Endodermal cell (in vitro differentiated cells): ENCODE data around the gene BST1. TPM values are rescaled to one million over a fixed set of nuclear protein-coding genes. Genes with fewer than 3 reads are reported as not detected.

Experiments used
- DNase-seq: peaks from one replicate; pipeline ENCODE4 v3.0.0-alpha.2; 2017
- H3K27ac ChIP-seq: 2 replicates; pipeline ENCODE4 v1.5.1; 2013; ENCODE audit warnings: mild to moderate bottlenecking, low read depth, low read length, moderate library complexity
- H3K27me3 ChIP-seq: 2 replicates; pipeline ENCODE4 v1.6.1; 2013; ENCODE audit warnings: mild to moderate bottlenecking, low read length, moderate library complexity; ENCODE audit not compliant: insufficient read depth, control insufficient read depth, poor library complexity, severe bottlenecking
- H3K36me3 ChIP-seq: 2 replicates; pipeline ENCODE4 v1.7.0; 2013; ENCODE audit warnings: mild to moderate bottlenecking, low read length, moderate library complexity; ENCODE audit not compliant: control insufficient read depth, insufficient read depth
- H3K4me1 ChIP-seq: one replicate; pipeline ENCODE4 v1.7.0; 2013; ENCODE audit warnings: low read length; ENCODE audit not compliant: control insufficient read depth, insufficient read depth
- H3K4me3 ChIP-seq: 2 replicates; pipeline ENCODE4 v1.5.1; 2013; ENCODE audit warnings: mild to moderate bottlenecking, low read length, moderate library complexity
- H3K9ac ChIP-seq: 2 replicates; pipeline ENCODE4 v1.6.1; 2013; ENCODE audit warnings: mild to moderate bottlenecking, low read length, moderate library complexity; ENCODE audit not compliant: poor library complexity, severe bottlenecking; ENCODE audit errors: extremely low read depth
- H3K9me3 ChIP-seq: 2 replicates; pipeline ENCODE4 v1.6.1; 2013; ENCODE audit warnings: mild to moderate bottlenecking, low read length, moderate library complexity; ENCODE audit not compliant: control insufficient read depth
- H3K27ac Mint-ChIP-seq: 2 replicates; pipeline ENCODE4 v1.8.0; 2020; ENCODE audit warnings: mixed read lengths
- H3K27me3 Mint-ChIP-seq: 2 replicates; pipeline ENCODE4 v1.8.0; 2021; ENCODE audit warnings: mild to moderate bottlenecking, mixed read lengths; ENCODE audit not compliant: insufficient read depth
- H3K36me3 Mint-ChIP-seq: 2 replicates; pipeline ENCODE4 v1.8.0; 2020; ENCODE audit warnings: low read depth, mixed read lengths
- H3K4me1 Mint-ChIP-seq: 2 replicates; pipeline ENCODE4 v1.8.0; 2020; ENCODE audit warnings: mixed read lengths
- H3K4me3 Mint-ChIP-seq: 2 replicates; pipeline ENCODE4 v1.8.0; 2020; ENCODE audit warnings: mild to moderate bottlenecking, moderate library complexity, mixed read lengths
- H3K9me3 Mint-ChIP-seq: 2 replicates; pipeline ENCODE4 v1.8.0; 2020; ENCODE audit warnings: mild to moderate bottlenecking, mixed read lengths
- WGBS, 2 experiments: methylation state at CpG; one replicate each; pipeline versions ENCODE4 v1.1.5 to v1.1.7; 2013; ENCODE audit warnings: missing lambda C conversion rate in 2 of 2, mixed read lengths in 1 of 2; ENCODE audit not compliant: insufficient coverage in 1 of 2, insufficient read length in 1 of 2; 5-methylcytosine and 5-hydroxymethylcytosine counted together
- total RNA-seq, 2 donors: library from RNA; stranded (reverse); fragmentation: NEBNext Ultra II Directional in 1 of 2; extraction: Animal tissue kit (Norgen Biotek cat#: 25700) in 1 of 2; gene quantifications; 2 replicates in 1 of 2; 3 replicates in 1 of 2; pipeline ENCODE4 v1.2.1, GENCODE V29; 2021
- TF ChIP-seq, protein P1 (sequence below): fragments of 200-600 bp; sonication (generic); conservative IDR thresholded peaks from 2 replicates; pipeline ENCODE4 v1.5.0; 2021; ENCODE audit warnings: antibody characterized with exemption, mild to moderate bottlenecking

BST1 gene
- total RNA-seq, 2 donors from 2014 or later: 0.44 to 0.53 TPM

DNA sequence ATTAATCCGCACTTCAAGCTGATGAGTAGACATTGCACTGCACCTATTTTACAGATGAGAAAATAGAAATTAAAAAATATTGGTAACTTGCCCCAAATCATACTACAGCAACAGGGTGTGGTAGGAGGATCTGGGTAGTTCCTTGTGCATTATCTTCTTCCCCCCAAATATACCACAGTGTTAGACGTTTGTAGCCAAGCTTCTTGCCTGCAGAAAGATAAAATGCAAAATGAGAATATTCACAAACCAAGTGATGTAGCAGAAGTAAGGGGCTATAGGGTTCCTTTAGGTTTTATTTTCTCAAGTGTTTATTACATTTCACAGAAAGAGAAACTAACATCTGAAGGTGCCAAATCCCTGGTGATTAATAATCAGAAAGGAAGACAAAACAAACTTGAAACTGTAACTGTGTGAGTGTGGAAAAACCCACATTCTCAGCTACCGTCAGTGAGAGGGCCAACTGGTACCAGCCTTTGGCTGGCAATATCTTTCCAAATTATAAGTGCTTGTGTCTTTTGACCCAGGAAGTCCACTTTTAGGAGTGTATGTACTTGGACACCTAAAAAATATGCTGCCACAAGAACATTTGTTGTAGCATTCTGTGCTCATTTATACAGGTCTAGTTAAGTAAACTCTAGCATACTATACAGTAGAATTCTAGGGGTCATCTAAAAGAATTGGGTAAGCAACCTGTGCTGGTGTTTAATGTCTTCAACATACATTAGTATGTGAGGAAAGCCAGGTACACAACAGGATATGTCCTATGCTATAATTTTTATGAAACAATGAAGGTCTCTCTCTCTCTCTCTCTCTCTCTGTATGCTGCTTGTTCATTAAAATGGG is 68.6 kb downstream of the BST1 start:
- H3K9me3 ChIP-seq: no peaks in the 10 kb centered on the region
- H3K27me3 ChIP-seq: peaks cover 36% of the 10 kb centered on the region
- TF ChIP-seq, protein P1, sequence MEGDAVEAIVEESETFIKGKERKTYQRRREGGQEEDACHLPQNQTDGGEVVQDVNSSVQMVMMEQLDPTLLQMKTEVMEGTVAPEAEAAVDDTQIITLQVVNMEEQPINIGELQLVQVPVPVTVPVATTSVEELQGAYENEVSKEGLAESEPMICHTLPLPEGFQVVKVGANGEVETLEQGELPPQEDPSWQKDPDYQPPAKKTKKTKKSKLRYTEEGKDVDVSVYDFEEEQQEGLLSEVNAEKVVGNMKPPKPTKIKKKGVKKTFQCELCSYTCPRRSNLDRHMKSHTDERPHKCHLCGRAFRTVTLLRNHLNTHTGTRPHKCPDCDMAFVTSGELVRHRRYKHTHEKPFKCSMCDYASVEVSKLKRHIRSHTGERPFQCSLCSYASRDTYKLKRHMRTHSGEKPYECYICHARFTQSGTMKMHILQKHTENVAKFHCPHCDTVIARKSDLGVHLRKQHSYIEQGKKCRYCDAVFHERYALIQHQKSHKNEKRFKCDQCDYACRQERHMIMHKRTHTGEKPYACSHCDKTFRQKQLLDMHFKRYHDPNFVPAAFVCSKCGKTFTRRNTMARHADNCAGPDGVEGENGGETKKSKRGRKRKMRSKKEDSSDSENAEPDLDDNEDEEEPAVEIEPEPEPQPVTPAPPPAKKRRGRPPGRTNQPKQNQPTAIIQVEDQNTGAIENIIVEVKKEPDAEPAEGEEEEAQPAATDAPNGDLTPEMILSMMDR: no peak
- H3K4me3 ChIP-seq: no peak overlapping the region
- no peaks in the 10 kb centered on the region for H3K9me3 Mint-ChIP-seq
- no peaks in the 10 kb centered on the region for H3K36me3 Mint-ChIP-seq
- DNase-seq: no peak
- no peak overlapping the region for H3K9ac ChIP-seq
- peaks cover 35% of the 10 kb centered on the region for H3K27me3 Mint-ChIP-seq
- no peak overlapping the region for H3K27ac Mint-ChIP-seq
- 90% methylated on average over 3 of the region's 3 CpGs; no CpG with 5 or more reads in 1 of the 2 experiments for WGBS, 2 experiments
- H3K4me1 Mint-ChIP-seq: no peaks in the 10 kb centered on the region
- H3K4me1 ChIP-seq: no peaks in the 10 kb centered on the region
- H3K36me3 ChIP-seq: no peaks in the 10 kb centered on the region
- H3K27ac ChIP-seq: no peak overlapping the region
- no peak overlapping the region for H3K4me3 Mint-ChIP-seq

DNA sequence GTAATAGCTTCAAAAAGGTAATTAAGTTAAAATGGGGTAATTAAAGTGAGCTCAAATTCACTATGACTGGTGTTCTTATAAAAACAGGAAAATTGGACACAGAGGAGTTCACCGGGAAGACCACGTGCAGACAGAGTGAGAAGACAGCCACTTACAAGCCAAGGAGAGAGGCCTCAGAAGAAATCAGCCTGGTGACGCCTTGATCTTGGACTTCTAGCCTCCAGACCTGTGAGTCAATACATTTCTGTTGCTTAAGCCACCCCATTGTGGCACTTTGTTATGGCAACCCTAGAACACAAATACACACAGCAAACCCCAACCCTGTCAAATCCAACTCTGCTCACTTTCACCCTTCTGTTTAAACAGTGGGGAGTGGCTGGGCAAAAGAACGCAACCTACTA is 71.2 kb downstream of the BST1 start:
- Histone ChIP-seq H3K36me3 (no peaks in the 10 kb centered on the region), H3K4me1 (no peaks in the 10 kb centered on the region), H3K9ac (no peak overlapping the region), H3K27ac (no peak overlapping the region), H3K9me3 (no peaks in the 10 kb centered on the region), H3K27me3 (peaks cover 62% of the 10 kb centered on the region), H3K4me3 (no peak overlapping the region)
- Mint-ChIP-seq H3K27ac (no peak overlapping the region), H3K9me3 (no peaks in the 10 kb centered on the region), H3K4me1 (peaks cover under 1% of the 10 kb centered on the region), H3K27me3 (peaks cover 59% of the 10 kb centered on the region), H3K36me3 (no peaks in the 10 kb centered on the region), H3K4me3 (no peak overlapping the region)
- 89 to 94% methylated on average over 4 of the region's 4 CpGs for WGBS, 2 experiments
- no peak for DNase-seq
- TF ChIP-seq, protein P1: no peak

DNA sequence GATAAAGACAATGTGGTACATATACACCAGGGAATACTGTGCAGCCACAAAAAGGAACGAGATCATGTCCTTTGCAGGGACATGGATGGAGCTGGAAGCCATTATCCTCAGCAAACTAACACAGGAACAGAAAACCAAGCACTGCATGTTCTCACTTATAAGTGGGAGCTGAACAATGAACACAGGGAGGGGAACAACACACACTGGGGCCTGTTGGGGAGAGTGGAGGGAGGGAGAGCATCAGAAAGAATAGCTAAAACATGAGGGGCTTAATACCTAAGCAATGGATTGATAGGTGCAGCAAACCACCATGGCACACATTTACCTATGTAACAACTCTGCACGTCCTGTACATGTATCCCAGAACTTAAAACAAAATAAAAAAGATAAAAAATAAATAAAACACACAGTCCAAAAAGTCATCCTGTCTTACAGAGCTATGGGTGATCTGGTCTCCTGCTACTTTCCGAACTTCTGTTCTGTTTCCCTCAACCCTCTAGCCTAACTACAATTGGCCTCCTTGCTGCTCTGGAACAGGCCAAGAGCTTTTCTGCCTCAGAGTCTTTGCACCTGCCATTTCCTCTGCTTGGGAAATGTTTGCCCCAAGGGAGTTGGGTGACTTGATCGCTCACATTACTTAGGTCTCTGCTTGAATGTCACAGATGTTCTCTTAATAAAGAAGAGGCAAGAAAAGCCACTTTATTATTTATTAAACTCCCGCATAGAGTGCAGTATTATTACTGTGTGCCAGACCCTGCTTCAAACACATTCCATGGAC is 74.2 kb downstream of the BST1 start:
- Histone ChIP-seq H3K27me3 (peaks cover 79% of the 10 kb centered on the region), H3K4me3 (no peak overlapping the region), H3K9me3 (no peaks in the 10 kb centered on the region), H3K36me3 (no peaks in the 10 kb centered on the region), H3K4me1 (no peaks in the 10 kb centered on the region), H3K9ac (no peak overlapping the region), H3K27ac (no peak overlapping the region)
- Mint-ChIP-seq H3K4me3 (no peak overlapping the region), H3K27ac (no peak overlapping the region), H3K4me1 (peaks cover 10% of the 10 kb centered on the region), H3K27me3 (peaks cover 87% of the 10 kb centered on the region), H3K9me3 (no peaks in the 10 kb centered on the region), H3K36me3 (no peaks in the 10 kb centered on the region)
- WGBS, 2 experiments: 87 to 95% methylated on average over 3 to 5 of the region's 5 CpGs
- TF ChIP-seq, protein P1: no peak
- no peak for DNase-seq
